ENCODE data around the gene CHSY1. TPM values are rescaled to one million over a fixed set of nuclear protein-coding genes. Genes with fewer than 3 reads are reported as not detected.

CHSY1 gene
- total and polyA plus RNA-seq, 5 donors from 2014 or later, result 2.4 to 24.8 (median 2.8) TPM

DNA sequence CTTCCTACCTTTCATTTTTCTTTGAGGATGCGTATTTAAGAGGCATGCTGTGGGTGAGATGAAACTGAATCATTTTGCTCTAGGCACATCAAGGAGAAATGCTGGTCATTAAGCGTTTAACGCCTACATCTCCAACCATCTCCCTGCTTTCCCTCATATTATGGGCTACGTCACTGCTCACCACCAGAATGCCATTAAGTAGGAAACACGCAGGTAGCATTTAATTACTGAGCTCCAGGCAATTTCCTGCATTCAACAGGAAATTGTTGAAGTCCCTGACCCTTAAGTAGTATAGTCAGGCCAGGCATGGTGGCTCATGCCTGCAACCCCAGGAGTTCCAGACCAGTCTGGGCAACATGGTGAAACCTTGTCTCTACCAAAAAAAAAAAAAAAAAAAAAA, 66.1 kb downstream of the CHSY1 start:
- Histone ChIP-seq H3K36me3 (ENCODE audit: control insufficient read depth, insufficient read depth, low read length) (no peaks in the 10 kb centered on the region), H3K27me3 (ENCODE audit: control insufficient read depth, insufficient read depth, low read length) (no peaks in the 10 kb centered on the region), H3K4me1 (ENCODE audit: control insufficient read depth, insufficient read depth, low read length, poor library complexity, severe bottlenecking) (peaks cover 14% of the 10 kb centered on the region), H3K27ac (ENCODE audit: insufficient read depth, low read length, poor library complexity, severe bottlenecking) (no peak overlapping the region), H3K4me3 (ENCODE audit: low read depth, low read length) (no peak overlapping the region), H3K9me3 (ENCODE audit: control insufficient read depth in 2 of 2, low read length in 2 of 2) (no peaks in the 10 kb centered on the region)
- H3K36me3 Mint-ChIP-seq, result peaks cover 6% of the 10 kb centered on the region
- no peak overlapping the region for H3K4me3 Mint-ChIP-seq
- no peak for DNase-seq
- H3K9me3 Mint-ChIP-seq, result no peaks in the 10 kb centered on the region
- H3K27ac Mint-ChIP-seq, result peak overlapping the region in 1 of 3 donors; percentile 65
- H3K27me3 Mint-ChIP-seq, result no peaks in the 10 kb centered on the region
- ATAC-seq (ENCODE audit: low read depth in 2 of 2), result no peak
- H3K4me1 Mint-ChIP-seq, result peaks cover 32 to 60% (median 56%) of the 10 kb centered on the region in 4 donors

DNA sequence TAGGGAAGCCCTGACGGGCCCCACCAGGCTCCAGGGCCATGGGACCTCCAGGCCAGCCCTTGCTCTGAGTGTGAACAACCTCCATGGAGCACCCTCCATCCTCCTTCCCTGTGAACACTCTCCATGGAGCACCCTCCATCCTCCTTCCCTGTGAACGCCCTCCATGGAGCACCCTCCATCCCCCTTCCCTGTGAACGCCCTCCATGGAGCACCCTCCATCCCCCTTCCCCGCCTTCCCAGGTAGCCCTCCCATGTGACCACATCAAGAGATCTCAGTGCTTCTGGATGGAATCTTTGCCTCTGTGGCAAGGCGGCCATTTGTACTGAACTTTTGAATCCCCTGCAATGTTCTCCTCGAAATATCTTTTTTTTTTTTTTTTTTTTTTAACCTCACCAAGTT, 66.5 kb downstream of the CHSY1 start:
- Mint-ChIP-seq H3K36me3 (peaks cover 6% of the 10 kb centered on the region), H3K4me3 (no peak overlapping the region), H3K27ac (peak overlapping the region in 1 of 3 donors; percentile 65), H3K9me3 (no peaks in the 10 kb centered on the region), H3K27me3 (no peaks in the 10 kb centered on the region), H3K4me1 (peaks cover 32 to 59% (median 55%) of the 10 kb centered on the region in 4 donors)
- H3K9me3 ChIP-seq (ENCODE audit: control insufficient read depth in 2 of 2, low read length in 2 of 2), result no peaks in the 10 kb centered on the region
- H3K4me1 ChIP-seq (ENCODE audit: control insufficient read depth, insufficient read depth, low read length, poor library complexity, severe bottlenecking), result peaks cover 14% of the 10 kb centered on the region
- H3K27ac ChIP-seq (ENCODE audit: insufficient read depth, low read length, poor library complexity, severe bottlenecking), result no peak overlapping the region
- ATAC-seq (ENCODE audit: low read depth in 2 of 2), result no peak
- no peak overlapping the region for H3K4me3 ChIP-seq (ENCODE audit: low read depth, low read length)
- H3K27me3 ChIP-seq (ENCODE audit: control insufficient read depth, insufficient read depth, low read length), result no peaks in the 10 kb centered on the region
- no peaks in the 10 kb centered on the region for H3K36me3 ChIP-seq (ENCODE audit: control insufficient read depth, insufficient read depth, low read length)
- no peak for DNase-seq

DNA sequence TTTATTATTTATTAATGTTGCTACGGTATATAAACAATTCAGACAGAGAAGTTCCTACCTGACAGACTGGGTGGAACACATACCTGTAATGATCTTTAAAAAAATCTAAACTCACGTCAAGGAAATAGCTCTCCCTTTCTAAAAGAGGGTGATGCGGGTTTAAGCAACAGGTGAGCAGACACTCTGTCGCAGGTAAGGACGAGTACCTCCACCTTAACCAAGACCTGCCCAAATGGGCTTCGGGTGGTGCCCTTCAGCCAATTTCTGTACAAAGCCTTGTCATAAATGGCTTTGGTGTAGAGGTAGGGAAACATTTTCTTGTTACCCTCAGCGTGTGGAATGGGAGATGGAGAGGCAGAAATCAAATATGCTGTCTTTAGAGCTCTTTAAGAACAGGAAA, 67.0 kb downstream of the CHSY1 start:
- Histone ChIP-seq H3K27ac (ENCODE audit: insufficient read depth, low read length, poor library complexity, severe bottlenecking) (no peak overlapping the region), H3K9me3 (ENCODE audit: control insufficient read depth in 2 of 2, low read length in 2 of 2) (no peaks in the 10 kb centered on the region), H3K36me3 (ENCODE audit: control insufficient read depth, insufficient read depth, low read length) (no peaks in the 10 kb centered on the region), H3K27me3 (ENCODE audit: control insufficient read depth, insufficient read depth, low read length) (no peaks in the 10 kb centered on the region), H3K4me3 (ENCODE audit: low read depth, low read length) (no peak overlapping the region), H3K4me1 (ENCODE audit: control insufficient read depth, insufficient read depth, low read length, poor library complexity, severe bottlenecking) (peaks cover 14% of the 10 kb centered on the region)
- DNase-seq, result no peak
- H3K4me3 Mint-ChIP-seq, result no peak overlapping the region
- no peak for ATAC-seq (ENCODE audit: low read depth in 2 of 2)
- H3K27ac Mint-ChIP-seq, result peak overlapping the region in 2 of 3 donors; percentile 31 to 47
- peaks cover 32 to 59% (median 52%) of the 10 kb centered on the region in 4 donors for H3K4me1 Mint-ChIP-seq
- H3K27me3 Mint-ChIP-seq, result no peaks in the 10 kb centered on the region
- H3K9me3 Mint-ChIP-seq, result no peaks in the 10 kb centered on the region
- peaks cover 6% of the 10 kb centered on the region for H3K36me3 Mint-ChIP-seq

DNA sequence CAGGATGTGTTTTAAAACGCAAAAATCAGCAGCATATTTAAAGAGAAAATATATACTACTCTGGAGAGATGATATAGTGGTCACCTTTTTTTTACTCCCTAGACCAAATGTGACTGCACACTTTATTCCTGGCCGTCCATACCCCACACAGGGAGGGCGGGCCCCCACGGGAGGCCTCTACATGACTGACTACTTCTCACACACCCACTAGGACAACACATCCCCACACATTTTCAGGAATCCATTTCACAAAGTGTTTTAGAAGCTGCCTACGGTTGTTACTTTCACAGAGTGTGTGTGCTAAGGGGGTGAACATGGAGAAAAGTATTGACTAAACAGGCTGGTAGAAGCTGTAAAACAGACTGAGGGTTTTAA, 67.9 kb downstream of the CHSY1 start:
- no peaks in the 10 kb centered on the region for H3K9me3 Mint-ChIP-seq
- Histone ChIP-seq H3K4me3 (ENCODE audit: low read depth, low read length) (no peak overlapping the region), H3K27me3 (ENCODE audit: control insufficient read depth, insufficient read depth, low read length) (no peaks in the 10 kb centered on the region), H3K9me3 (ENCODE audit: control insufficient read depth in 2 of 2, low read length in 2 of 2) (no peaks in the 10 kb centered on the region), H3K4me1 (ENCODE audit: control insufficient read depth, insufficient read depth, low read length, poor library complexity, severe bottlenecking) (peaks cover 9% of the 10 kb centered on the region), H3K27ac (ENCODE audit: insufficient read depth, low read length, poor library complexity, severe bottlenecking) (no peak overlapping the region), H3K36me3 (ENCODE audit: control insufficient read depth, insufficient read depth, low read length) (no peaks in the 10 kb centered on the region)
- H3K4me1 Mint-ChIP-seq, result peaks cover 32 to 50% (median 43%) of the 10 kb centered on the region in 4 donors
- H3K27ac Mint-ChIP-seq, result peak overlapping the region in 1 of 3 donors; percentile 24
- no peaks in the 10 kb centered on the region for H3K27me3 Mint-ChIP-seq
- no peak overlapping the region for H3K4me3 Mint-ChIP-seq
- H3K36me3 Mint-ChIP-seq, result peaks cover 8% of the 10 kb centered on the region
- DNase-seq, result no peak
- no peak for ATAC-seq (ENCODE audit: low read depth in 2 of 2)

DNA sequence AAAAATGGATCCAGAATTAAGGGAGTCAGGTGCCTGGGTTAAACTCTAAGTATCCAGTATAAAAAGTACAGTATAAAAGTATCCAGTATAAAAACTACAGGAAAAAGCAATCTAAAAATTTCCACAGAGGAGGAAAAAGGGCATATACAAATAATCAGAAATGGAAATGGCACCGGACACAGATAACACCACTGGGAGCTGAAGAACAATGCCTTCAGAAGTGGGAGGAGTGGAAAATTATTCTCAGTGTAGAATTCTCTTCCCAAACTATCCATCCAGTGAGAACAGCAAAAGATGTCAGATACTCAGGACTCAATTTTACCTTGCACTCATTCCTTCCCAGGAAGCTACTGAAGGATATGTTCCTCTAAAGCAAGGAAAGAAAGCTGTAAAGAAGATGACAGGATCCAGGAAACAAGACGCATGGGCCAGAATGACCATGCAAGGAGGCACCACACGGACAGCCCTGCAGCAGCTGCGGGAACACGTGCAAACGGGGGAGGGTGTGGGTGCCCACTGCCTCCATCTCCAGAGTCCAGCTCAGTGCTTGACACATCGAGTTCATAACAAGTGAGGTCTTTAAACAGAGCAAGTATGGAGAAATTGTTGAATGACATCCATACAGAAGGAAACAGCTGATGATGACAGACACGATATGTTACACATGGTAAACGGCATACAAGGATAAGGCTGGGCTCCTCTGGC, 68.5 kb downstream of the CHSY1 start:
- DNase-seq (no peak), ATAC-seq (ENCODE audit: low read depth in 2 of 2) (no peak)
- peaks cover 4% of the 10 kb centered on the region for H3K4me1 ChIP-seq (ENCODE audit: control insufficient read depth, insufficient read depth, low read length, poor library complexity, severe bottlenecking)
- Mint-ChIP-seq H3K4me3 (no peak overlapping the region), H3K4me1 (peaks cover 27 to 44% (median 40%) of the 10 kb centered on the region in 4 donors), H3K9me3 (no peaks in the 10 kb centered on the region), H3K36me3 (peaks cover 14% of the 10 kb centered on the region), H3K27me3 (no peaks in the 10 kb centered on the region), H3K27ac (peak overlapping the region in 1 of 3 donors; percentile 24)
- H3K27ac ChIP-seq (ENCODE audit: insufficient read depth, low read length, poor library complexity, severe bottlenecking), result no peak overlapping the region
- no peak overlapping the region for H3K4me3 ChIP-seq (ENCODE audit: low read depth, low read length)
- H3K36me3 ChIP-seq (ENCODE audit: control insufficient read depth, insufficient read depth, low read length), result peaks cover 5% of the 10 kb centered on the region
- no peaks in the 10 kb centered on the region for H3K27me3 ChIP-seq (ENCODE audit: control insufficient read depth, insufficient read depth, low read length)
- H3K9me3 ChIP-seq (ENCODE audit: control insufficient read depth in 2 of 2, low read length in 2 of 2), result no peaks in the 10 kb centered on the region

DNA sequence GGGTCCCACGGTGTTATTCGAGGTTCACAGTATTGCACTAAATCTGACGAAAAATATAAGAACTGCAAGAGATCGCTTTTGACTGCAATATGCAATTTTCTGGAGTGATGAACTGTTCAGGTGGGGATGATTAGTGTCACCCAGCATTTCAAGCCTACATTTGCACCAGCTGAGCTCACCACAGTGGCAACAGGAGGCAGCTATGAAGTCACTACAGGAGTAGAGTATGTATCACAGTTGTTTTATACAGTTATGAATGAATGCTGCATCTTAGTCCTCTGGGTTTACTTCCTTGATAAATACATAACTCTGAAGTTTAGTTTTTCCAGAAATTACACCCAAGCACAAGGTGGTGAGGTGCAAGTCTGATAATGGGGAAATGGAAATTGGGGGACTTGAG, 69.6 kb downstream of the CHSY1 start:
- ATAC-seq (ENCODE audit: low read depth in 2 of 2) (no peak), DNase-seq (no peak)
- no peaks in the 10 kb centered on the region for H3K9me3 ChIP-seq (ENCODE audit: control insufficient read depth in 2 of 2, low read length in 2 of 2)
- peaks cover 25% of the 10 kb centered on the region for H3K36me3 Mint-ChIP-seq
- peak overlapping the region in 2 of 3 donors; percentile 18 to 48 for H3K27ac Mint-ChIP-seq
- H3K4me1 ChIP-seq (ENCODE audit: control insufficient read depth, insufficient read depth, low read length, poor library complexity, severe bottlenecking), result no peaks in the 10 kb centered on the region
- peaks cover 16% of the 10 kb centered on the region for H3K36me3 ChIP-seq (ENCODE audit: control insufficient read depth, insufficient read depth, low read length)
- no peak overlapping the region for H3K27ac ChIP-seq (ENCODE audit: insufficient read depth, low read length, poor library complexity, severe bottlenecking)
- no peak overlapping the region for H3K4me3 Mint-ChIP-seq
- no peaks in the 10 kb centered on the region for H3K9me3 Mint-ChIP-seq
- no peaks in the 10 kb centered on the region for H3K27me3 Mint-ChIP-seq
- H3K27me3 ChIP-seq (ENCODE audit: control insufficient read depth, insufficient read depth, low read length), result no peaks in the 10 kb centered on the region
- H3K4me3 ChIP-seq (ENCODE audit: low read depth, low read length), result no peak overlapping the region
- peaks cover 27 to 39% (median 33%) of the 10 kb centered on the region in 4 donors for H3K4me1 Mint-ChIP-seq

DNA sequence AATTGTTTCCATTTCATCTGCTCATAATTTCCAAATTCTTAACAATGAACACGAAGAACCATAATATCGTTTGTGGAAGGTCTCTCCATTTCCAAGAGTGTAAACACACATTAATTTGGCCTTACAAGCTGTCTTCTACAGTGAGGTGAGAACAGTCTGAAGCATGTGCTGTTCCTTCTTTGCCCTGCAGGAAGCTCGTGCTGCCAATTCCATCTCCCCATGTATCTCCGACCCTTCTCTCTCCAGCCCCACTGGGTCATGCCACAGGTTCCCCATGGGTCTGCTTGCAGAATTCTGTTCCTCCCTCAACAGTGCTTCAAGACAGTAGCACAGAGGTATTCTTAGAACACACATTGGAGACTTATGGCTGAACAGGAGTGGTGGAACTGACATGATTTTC, 70.5 kb downstream of the CHSY1 start:
- Histone ChIP-seq H3K27ac (ENCODE audit: insufficient read depth, low read length, poor library complexity, severe bottlenecking) (no peak overlapping the region), H3K27me3 (ENCODE audit: control insufficient read depth, insufficient read depth, low read length) (no peaks in the 10 kb centered on the region), H3K9me3 (ENCODE audit: control insufficient read depth in 2 of 2, low read length in 2 of 2) (no peaks in the 10 kb centered on the region), H3K36me3 (ENCODE audit: control insufficient read depth, insufficient read depth, low read length) (peaks cover 19% of the 10 kb centered on the region), H3K4me1 (ENCODE audit: control insufficient read depth, insufficient read depth, low read length, poor library complexity, severe bottlenecking) (no peaks in the 10 kb centered on the region), H3K4me3 (ENCODE audit: low read depth, low read length) (no peak overlapping the region)
- Mint-ChIP-seq H3K27me3 (no peaks in the 10 kb centered on the region), H3K4me3 (no peak overlapping the region), H3K4me1 (peaks cover 27 to 39% (median 33%) of the 10 kb centered on the region in 4 donors), H3K27ac (peak overlapping the region in 2 of 3 donors; percentile 53 to 66), H3K9me3 (no peaks in the 10 kb centered on the region), H3K36me3 (peaks cover 25% of the 10 kb centered on the region)
- DNase-seq (no peak), ATAC-seq (ENCODE audit: low read depth in 2 of 2) (no peak)

All from CD4-positive, CD25-positive, alpha-beta regulatory T cell (primary cell).